Measurements from ENCODE around the gene CCP110. TPM values are rescaled to one million over a fixed set of nuclear protein-coding genes. Genes with fewer than 3 reads are reported as not detected.

The CCP110 gene
- total RNA-seq, 4 donors from 2014 or later, result 12.4 to 21.5 (median 15.6) TPM

- no peak for DNase-seq
- peaks cover 0 to 61% (median 0%) of the 10 kb centered on the region in 3 donors for H3K36me3 ChIP-seq
- H3K27ac ChIP-seq, result no peak overlapping the region
- peaks cover 0 to 18% (median 0%) of the 10 kb centered on the region in 4 donors for H3K4me1 ChIP-seq
- no peak overlapping the region for H3K4me3 ChIP-seq
- no peaks in the 10 kb centered on the region for H3K9me3 ChIP-seq
- H3K27me3 ChIP-seq, result no peaks in the 10 kb centered on the region
- TF ChIP-seq CTCF (IDR thresholded peaks at IDR 0.05), result no peak
- TF ChIP-seq POLR2A (IDR thresholded peaks at IDR 0.05), result no peak
These were observed 33.1 kb upstream of the CCP110 start for GRCh38 chr16:19490619-19491018.

GRCh38 chr16:19497176-19497575 lies 26.6 kb upstream of the CCP110 start:
- Histone ChIP-seq H3K36me3 (peaks cover 0 to 90% (median 0%) of the 10 kb centered on the region in 3 donors), H3K27me3 (no peaks in the 10 kb centered on the region), H3K4me3 (no peak overlapping the region), H3K27ac (no peak overlapping the region), H3K9me3 (no peaks in the 10 kb centered on the region), H3K4me1 (no peaks in the 10 kb centered on the region)
- DNase-seq, result no peak
- no peak for TF ChIP-seq CTCF (IDR thresholded peaks at IDR 0.05)
- TF ChIP-seq POLR2A (IDR thresholded peaks at IDR 0.05), result no peak

GRCh38 chr16:19499006-19499405 lies 24.7 kb upstream of the CCP110 start:
- no peaks in the 10 kb centered on the region for H3K4me1 ChIP-seq
- no peak for TF ChIP-seq CTCF (IDR thresholded peaks at IDR 0.05)
- no peak for TF ChIP-seq POLR2A (IDR thresholded peaks at IDR 0.05)
- H3K27me3 ChIP-seq, result no peaks in the 10 kb centered on the region
- H3K36me3 ChIP-seq, result peaks cover 0 to 91% (median 0%) of the 10 kb centered on the region in 3 donors
- no peaks in the 10 kb centered on the region for H3K9me3 ChIP-seq
- no peak overlapping the region for H3K4me3 ChIP-seq
- DNase-seq, result no peak
- no peak overlapping the region for H3K27ac ChIP-seq

GRCh38 chr16:19499481-19499880 lies 24.3 kb upstream of the CCP110 start:
- no peak overlapping the region for H3K4me3 ChIP-seq
- DNase-seq, result no peak
- peaks cover 0 to 91% (median 0%) of the 10 kb centered on the region in 3 donors for H3K36me3 ChIP-seq
- no peaks in the 10 kb centered on the region for H3K27me3 ChIP-seq
- H3K4me1 ChIP-seq, result no peaks in the 10 kb centered on the region
- no peaks in the 10 kb centered on the region for H3K9me3 ChIP-seq
- no peak for TF ChIP-seq POLR2A (IDR thresholded peaks at IDR 0.05)
- TF ChIP-seq CTCF (IDR thresholded peaks at IDR 0.05), result no peak
- no peak overlapping the region for H3K27ac ChIP-seq

GRCh38 chr16:19502395-19503131 lies 21.2 kb upstream of the CCP110 start:
- no peak overlapping the region for H3K27ac ChIP-seq
- DNase-seq, result peak in 2 of 3 donors; percentile 57 to 89
- H3K4me1 ChIP-seq, result no peaks in the 10 kb centered on the region
- TF ChIP-seq POLR2A (IDR thresholded peaks at IDR 0.05) (no peak), CTCF (IDR thresholded peaks at IDR 0.05) (peak; percentile 50 to 78 (median 74))
- no peak overlapping the region for H3K4me3 ChIP-seq
- no peaks in the 10 kb centered on the region for H3K27me3 ChIP-seq
- peaks cover 0 to 98% (median 0%) of the 10 kb centered on the region in 3 donors for H3K36me3 ChIP-seq
- H3K9me3 ChIP-seq, result no peaks in the 10 kb centered on the region

Measured in Peyer's patch (tissue), 4 donors.